HG03108 (cell line): ENCODE results near the gene BLACAT1.

Experiments
- ATAC-seq: cut with Tn5 transposase; IDR thresholded peaks from one replicate; pipeline ENCODE4 v1.9.1; 2021; ENCODE audit warnings: moderate library complexity; ENCODE audit not compliant: unreplicated experiment

BLACAT1 gene

GRCh38 chr1:205456868-205457745, 1.3 kb upstream of the BLACAT1 start:
- no peak for ATAC-seq

GRCh38 chr1:205456383-205456867, 580 bp upstream of the BLACAT1 start:
- no peak for ATAC-seq

GRCh38 chr1:205454903-205455335, 926 bp downstream of the BLACAT1 start:
- no peak for ATAC-seq

- no peak for ATAC-seq
Measured at GRCh38 chr1:205453466-205453865, 2.4 kb downstream of the BLACAT1 start.

GRCh38 chr1:205452933-205453332, 2.9 kb downstream of the BLACAT1 start:
- no peak for ATAC-seq

- no peak for ATAC-seq
Measured at GRCh38 chr1:205452364-205452763, 3.5 kb downstream of the BLACAT1 start.

GRCh38 chr1:205451759-205452164, 4.1 kb downstream of the BLACAT1 start:
- ATAC-seq: no peak

GRCh38 chr1:205451202-205451601, 4.6 kb downstream of the BLACAT1 start:
- ATAC-seq: no peak

- ATAC-seq: no peak
Measured at GRCh38 chr1:205450448-205450847, 5.4 kb downstream of the BLACAT1 start.

- no peak for ATAC-seq
Measured at GRCh38 chr1:205449750-205450443, 5.9 kb downstream of the BLACAT1 start.

- ATAC-seq: no peak
Measured at GRCh38 chr1:205449254-205449749, 6.5 kb downstream of the BLACAT1 start.

- no peak for ATAC-seq
Measured at GRCh38 chr1:205448540-205449253, 7.1 kb downstream of the BLACAT1 start.

- ATAC-seq: no peak
Measured at GRCh38 chr1:205447457-205448341, 8.1 kb downstream of the BLACAT1 start.

- ATAC-seq: no peak
Measured at GRCh38 chr1:205446828-205447227, 9.0 kb downstream of the BLACAT1 start.

- no peak for ATAC-seq
Measured at GRCh38 chr1:205445646-205445935, 10.3 kb downstream of the BLACAT1 start.

- no peak for ATAC-seq
Measured at GRCh38 chr1:205444931-205445645, 10.8 kb downstream of the BLACAT1 start.

GRCh38 chr1:205444300-205444930, 11.4 kb downstream of the BLACAT1 start:
- no peak for ATAC-seq

- ATAC-seq: no peak
Measured at GRCh38 chr1:205443585-205444299, 12.1 kb downstream of the BLACAT1 start.
